Measurements from ENCODE around the gene OSBP2.

The OSBP2 gene

DNA sequence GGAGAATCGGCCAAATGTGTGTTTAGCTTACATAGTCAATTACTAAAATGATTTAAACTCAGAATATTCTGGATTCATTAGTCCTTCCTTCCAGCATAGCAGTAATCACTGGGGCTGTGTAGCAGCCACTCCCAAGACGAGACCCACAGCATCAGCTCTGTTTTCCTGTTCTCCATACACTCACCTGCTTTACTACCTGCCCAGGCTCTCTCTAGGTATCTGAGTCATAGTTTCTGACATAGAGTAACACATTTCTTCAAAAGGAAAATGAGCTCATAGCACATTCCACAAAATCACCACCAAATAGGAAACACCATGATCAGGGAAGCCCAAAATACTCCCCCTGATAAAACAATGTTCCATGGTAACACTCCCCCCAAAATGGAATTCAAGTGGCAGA is 251.0 kb downstream of the OSBP2 start:
- Histone ChIP-seq H2BK12ac (ENCODE audit: low read length) (no peak overlapping the region), H3K79me1 (ENCODE audit: low read depth, low read length) (no peaks in the 10 kb centered on the region), H3K36me3 (replicated peaks in 1 of 2; ENCODE audit: control insufficient read depth in 2 of 2, insufficient read depth in 2 of 2, low read length in 2 of 2) (peaks cover 58 to 100% of the 10 kb centered on the region in 2 donors), H3K9me3 (replicated peaks in 1 of 2; ENCODE audit: control insufficient read depth in 2 of 2, insufficient read depth in 1 of 2, low read depth in 1 of 2, low read length in 2 of 2) (no peaks in the 10 kb centered on the region), H3K27ac (replicated peaks; ENCODE audit: low read length) (no peak overlapping the region), H3K27me3 (ENCODE audit: control insufficient read depth in 3 of 3, insufficient read depth in 3 of 3, low read depth in 1 of 3, low read length in 3 of 3) (no peaks in the 10 kb centered on the region), H4K8ac (ENCODE audit: low read depth, low read length) (no peak overlapping the region), H3K4me1 (ENCODE audit: control insufficient read depth in 2 of 2, insufficient read depth in 1 of 2, low read depth in 1 of 2, low read length in 2 of 2) (peaks cover 6 to 19% of the 10 kb centered on the region in 2 donors), H3K18ac (ENCODE audit: low read length) (no peak overlapping the region), H3K23ac (ENCODE audit: low read depth, low read length, poor library complexity) (no peak overlapping the region), H3K4me2 (ENCODE audit: insufficient read depth, low read length, poor library complexity, severe bottlenecking) (no peak overlapping the region), H2BK15ac (ENCODE audit: low read length) (no peak overlapping the region), H3K14ac (ENCODE audit: low read length) (no peak overlapping the region), H3K9ac (ENCODE audit: low read depth, low read length, poor library complexity) (no peak overlapping the region), H2BK120ac (ENCODE audit: low read depth, low read length) (no peak overlapping the region), H3K4me3 (ENCODE audit: low read length in 2 of 2) (no peak overlapping the region), H2AK5ac (ENCODE audit: low read depth, low read length) (no peak overlapping the region), H2BK5ac (ENCODE audit: low read length) (no peak overlapping the region), H2AFZ (ENCODE audit: low read length) (no peak overlapping the region), H4K91ac (ENCODE audit: low read depth, low read length, poor library complexity) (no peak overlapping the region), H3K4ac (ENCODE audit: low read length) (no peak overlapping the region)
- no CpG with 5 or more reads among the region's 2 CpGs for WGBS, 2 donors (ENCODE audit: extremely low coverage in 2 of 2, insufficient read length in 2 of 2, insufficient replicate concordance in 1 of 2)
- no peak for DNase-seq (ENCODE audit: low spot score)

DNA sequence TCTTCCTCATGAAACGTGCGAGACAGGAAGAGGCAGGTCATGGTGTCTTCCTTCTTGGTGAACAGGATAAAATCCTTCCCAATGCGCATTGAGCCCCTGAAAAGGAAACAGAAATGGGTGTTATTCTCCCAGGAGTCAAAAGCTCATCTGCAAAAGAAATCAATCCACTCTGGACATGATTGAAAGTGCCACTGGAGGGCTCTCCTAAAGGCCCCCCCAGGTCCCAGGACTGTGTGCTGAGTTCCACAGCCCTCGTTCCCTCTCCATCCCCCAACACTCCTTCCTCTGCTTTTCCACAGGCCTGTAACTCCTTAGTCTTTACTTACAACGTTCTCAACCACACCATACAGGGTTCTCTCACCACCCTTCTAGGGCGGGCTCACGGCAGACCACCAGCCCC is 251.7 kb downstream of the OSBP2 start:
- 100% methylated on average over 1 of the region's 7 CpGs; no CpG with 5 or more reads in 1 of the 2 donors for WGBS, 2 donors (ENCODE audit: extremely low coverage in 2 of 2, insufficient read length in 2 of 2, insufficient replicate concordance in 1 of 2)
- H3K9me3 ChIP-seq (replicated peaks in 1 of 2; ENCODE audit: control insufficient read depth in 2 of 2, insufficient read depth in 1 of 2, low read depth in 1 of 2, low read length in 2 of 2) = no peaks in the 10 kb centered on the region
- no peak overlapping the region for H3K4me2 ChIP-seq (ENCODE audit: insufficient read depth, low read length, poor library complexity, severe bottlenecking)
- no peak overlapping the region for H2BK120ac ChIP-seq (ENCODE audit: low read depth, low read length)
- DNase-seq (ENCODE audit: low spot score) = no peak
- no peak overlapping the region for H3K4me3 ChIP-seq (ENCODE audit: low read length in 2 of 2)
- H4K91ac ChIP-seq (ENCODE audit: low read depth, low read length, poor library complexity) = no peak overlapping the region
- H3K79me1 ChIP-seq (ENCODE audit: low read depth, low read length) = no peaks in the 10 kb centered on the region
- H3K27me3 ChIP-seq (ENCODE audit: control insufficient read depth in 3 of 3, insufficient read depth in 3 of 3, low read depth in 1 of 3, low read length in 3 of 3) = no peaks in the 10 kb centered on the region
- H2BK15ac ChIP-seq (ENCODE audit: low read length) = no peak overlapping the region
- peak overlapping the region; percentile 36 for H3K9ac ChIP-seq (ENCODE audit: low read depth, low read length, poor library complexity)
- H3K27ac ChIP-seq (replicated peaks; ENCODE audit: low read length) = no peak overlapping the region
- H3K4me1 ChIP-seq (ENCODE audit: control insufficient read depth in 2 of 2, insufficient read depth in 1 of 2, low read depth in 1 of 2, low read length in 2 of 2) = peaks cover 6 to 19% of the 10 kb centered on the region in 2 donors
- no peak overlapping the region for H3K4ac ChIP-seq (ENCODE audit: low read length)
- no peak overlapping the region for H2BK12ac ChIP-seq (ENCODE audit: low read length)
- no peak overlapping the region for H3K23ac ChIP-seq (ENCODE audit: low read depth, low read length, poor library complexity)
- H3K14ac ChIP-seq (ENCODE audit: low read length) = no peak overlapping the region
- no peak overlapping the region for H4K8ac ChIP-seq (ENCODE audit: low read depth, low read length)
- peaks cover 57 to 100% of the 10 kb centered on the region in 2 donors for H3K36me3 ChIP-seq (replicated peaks in 1 of 2; ENCODE audit: control insufficient read depth in 2 of 2, insufficient read depth in 2 of 2, low read length in 2 of 2)
- no peak overlapping the region for H2BK5ac ChIP-seq (ENCODE audit: low read length)
- H2AK5ac ChIP-seq (ENCODE audit: low read depth, low read length) = no peak overlapping the region
- H2AFZ ChIP-seq (ENCODE audit: low read length) = no peak overlapping the region
- peak overlapping the region; percentile 30 for H3K18ac ChIP-seq (ENCODE audit: low read length)

DNA sequence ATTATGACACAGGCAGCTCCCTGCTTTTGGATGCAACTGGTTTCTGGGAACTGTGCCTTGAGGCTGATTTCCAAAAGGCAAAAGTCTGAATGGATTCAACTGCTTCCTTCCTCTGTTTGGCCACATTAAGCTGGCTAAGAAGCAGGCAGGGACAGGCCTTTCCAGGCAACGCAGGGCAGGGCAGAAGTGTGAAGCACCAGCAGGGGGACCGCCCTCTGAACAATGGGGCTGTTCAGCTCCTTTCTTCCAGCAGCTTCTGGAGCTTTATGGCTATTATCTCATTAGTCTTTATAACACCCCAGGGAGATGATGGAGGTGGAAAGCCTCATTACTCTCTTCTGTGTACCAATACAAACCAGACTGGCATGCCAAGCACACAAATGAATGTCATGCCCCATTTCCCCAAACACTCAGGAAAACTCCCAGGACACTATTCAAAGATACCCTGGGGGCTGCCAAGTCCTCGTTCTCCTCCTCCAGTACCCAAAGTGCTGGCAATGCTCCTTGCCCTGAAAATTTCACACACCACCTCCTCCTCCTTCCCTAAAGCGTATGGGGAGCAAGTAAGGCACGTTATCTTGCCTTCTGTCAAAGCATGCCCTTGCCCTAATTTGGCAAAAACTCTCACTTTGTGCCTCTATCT is 252.6 kb downstream of the OSBP2 start:
- Histone ChIP-seq H2BK15ac (ENCODE audit: low read length) (no peak overlapping the region), H3K4me2 (ENCODE audit: insufficient read depth, low read length, poor library complexity, severe bottlenecking) (peak overlapping the region; percentile 21), H2BK12ac (ENCODE audit: low read length) (no peak overlapping the region), H3K36me3 (replicated peaks in 1 of 2; ENCODE audit: control insufficient read depth in 2 of 2, insufficient read depth in 2 of 2, low read length in 2 of 2) (peaks cover 52 to 99% of the 10 kb centered on the region in 2 donors), H3K9ac (ENCODE audit: low read depth, low read length, poor library complexity) (no peak overlapping the region), H2BK5ac (ENCODE audit: low read length) (no peak overlapping the region), H3K14ac (ENCODE audit: low read length) (no peak overlapping the region), H2AFZ (ENCODE audit: low read length) (no peak overlapping the region), H3K79me1 (ENCODE audit: low read depth, low read length) (no peaks in the 10 kb centered on the region), H4K8ac (ENCODE audit: low read depth, low read length) (no peak overlapping the region), H3K27ac (replicated peaks; ENCODE audit: low read length) (peak overlapping the region; percentile 74), H2AK5ac (ENCODE audit: low read depth, low read length) (no peak overlapping the region), H4K91ac (ENCODE audit: low read depth, low read length, poor library complexity) (no peak overlapping the region), H3K4me1 (ENCODE audit: control insufficient read depth in 2 of 2, insufficient read depth in 1 of 2, low read depth in 1 of 2, low read length in 2 of 2) (peaks cover 6 to 19% of the 10 kb centered on the region in 2 donors), H3K18ac (ENCODE audit: low read length) (no peak overlapping the region), H3K4ac (ENCODE audit: low read length) (no peak overlapping the region), H3K9me3 (replicated peaks in 1 of 2; ENCODE audit: control insufficient read depth in 2 of 2, insufficient read depth in 1 of 2, low read depth in 1 of 2, low read length in 2 of 2) (no peaks in the 10 kb centered on the region), H2BK120ac (ENCODE audit: low read depth, low read length) (no peak overlapping the region), H3K4me3 (ENCODE audit: low read length in 2 of 2) (no peak overlapping the region), H3K27me3 (ENCODE audit: control insufficient read depth in 3 of 3, insufficient read depth in 3 of 3, low read depth in 1 of 3, low read length in 3 of 3) (no peaks in the 10 kb centered on the region), H3K23ac (ENCODE audit: low read depth, low read length, poor library complexity) (no peak overlapping the region)
- WGBS, 2 donors (ENCODE audit: extremely low coverage in 2 of 2, insufficient read length in 2 of 2, insufficient replicate concordance in 1 of 2) = no CpG with 5 or more reads among the region's 5 CpGs
- DNase-seq (ENCODE audit: low spot score) = peak; percentile 62

DNA sequence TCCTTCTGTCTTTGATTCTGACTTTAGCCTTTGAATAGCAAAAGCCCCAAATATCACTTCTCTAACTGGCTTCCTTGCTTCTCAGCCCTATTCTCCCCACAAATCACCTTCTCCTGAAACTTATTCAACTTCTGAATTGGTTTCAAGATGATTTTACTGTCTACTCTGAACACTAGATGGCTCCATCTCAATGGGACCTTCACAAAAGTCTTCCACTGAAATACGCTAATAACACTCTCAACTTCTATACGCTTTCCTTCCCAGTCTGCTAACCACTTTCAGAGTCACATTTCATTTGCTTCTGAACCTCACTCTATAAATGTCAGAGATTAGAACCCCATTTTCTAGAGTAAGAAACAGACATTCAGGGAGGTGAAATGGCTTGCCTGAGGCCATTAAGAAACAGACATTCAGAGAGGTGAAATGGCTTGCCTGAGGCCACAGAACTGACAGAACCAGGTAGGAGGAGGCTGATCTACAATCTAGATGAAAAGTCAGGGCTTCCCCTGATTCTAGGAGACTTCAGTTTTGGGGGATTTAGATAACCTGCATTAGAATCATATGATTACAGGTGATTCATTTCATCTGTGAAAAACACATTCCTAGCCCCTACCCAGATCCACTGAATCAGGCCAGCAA is 253.3 kb downstream of the OSBP2 start:
- no peak overlapping the region for H2BK120ac ChIP-seq (ENCODE audit: low read depth, low read length)
- H3K4ac ChIP-seq (ENCODE audit: low read length) = no peak overlapping the region
- no peaks in the 10 kb centered on the region for H3K9me3 ChIP-seq (replicated peaks in 1 of 2; ENCODE audit: control insufficient read depth in 2 of 2, insufficient read depth in 1 of 2, low read depth in 1 of 2, low read length in 2 of 2)
- H3K4me1 ChIP-seq (ENCODE audit: control insufficient read depth in 2 of 2, insufficient read depth in 1 of 2, low read depth in 1 of 2, low read length in 2 of 2) = peaks cover 6 to 19% of the 10 kb centered on the region in 2 donors
- peak overlapping the region; percentile 66 for H3K27ac ChIP-seq (replicated peaks; ENCODE audit: low read length)
- no peak overlapping the region for H3K4me2 ChIP-seq (ENCODE audit: insufficient read depth, low read length, poor library complexity, severe bottlenecking)
- no peaks in the 10 kb centered on the region for H3K27me3 ChIP-seq (ENCODE audit: control insufficient read depth in 3 of 3, insufficient read depth in 3 of 3, low read depth in 1 of 3, low read length in 3 of 3)
- H3K36me3 ChIP-seq (replicated peaks in 1 of 2; ENCODE audit: control insufficient read depth in 2 of 2, insufficient read depth in 2 of 2, low read length in 2 of 2) = peaks cover 54 to 99% of the 10 kb centered on the region in 2 donors
- H3K4me3 ChIP-seq (ENCODE audit: low read length in 2 of 2) = no peak overlapping the region
- WGBS, 2 donors (ENCODE audit: extremely low coverage in 2 of 2, insufficient read length in 2 of 2, insufficient replicate concordance in 1 of 2) = 100% methylated on average over 2 of the region's 2 CpGs; no CpG with 5 or more reads in 1 of the 2 donors
- H2AFZ ChIP-seq (ENCODE audit: low read length) = no peak overlapping the region
- no peak overlapping the region for H4K8ac ChIP-seq (ENCODE audit: low read depth, low read length)
- no peak overlapping the region for H2BK5ac ChIP-seq (ENCODE audit: low read length)
- no peak overlapping the region for H3K23ac ChIP-seq (ENCODE audit: low read depth, low read length, poor library complexity)
- DNase-seq (ENCODE audit: low spot score) = peak; percentile 18
- no peak overlapping the region for H3K18ac ChIP-seq (ENCODE audit: low read length)
- no peaks in the 10 kb centered on the region for H3K79me1 ChIP-seq (ENCODE audit: low read depth, low read length)
- no peak overlapping the region for H2BK15ac ChIP-seq (ENCODE audit: low read length)
- H4K91ac ChIP-seq (ENCODE audit: low read depth, low read length, poor library complexity) = no peak overlapping the region
- no peak overlapping the region for H2AK5ac ChIP-seq (ENCODE audit: low read depth, low read length)
- H3K9ac ChIP-seq (ENCODE audit: low read depth, low read length, poor library complexity) = no peak overlapping the region
- H3K14ac ChIP-seq (ENCODE audit: low read length) = no peak overlapping the region
- H2BK12ac ChIP-seq (ENCODE audit: low read length) = no peak overlapping the region

Data from neuronal stem cell (in vitro differentiated cells).